Muscle of back (tissue), 11 donors: ENCODE measurements around the gene ARMC9. TPM values are rescaled to one million over a fixed set of nuclear protein-coding genes. Genes with fewer than 3 reads are reported as not detected.
A peak's percentile ranks its signal among the peaks of the same experiment; 100 is the strongest.

Experiments used
- DNase-seq, 3 donors: peaks; one replicate each; pipeline versions ENCODE4 v3.0.0 to v3.0.0-alpha.2; 2013
- polyA plus RNA-seq, 10 donors: library from polyadenylated mRNA; unstranded; fragments of 120-200 nt; gene quantifications; one replicate each; pipeline ENCODE4 v1.2.1, GENCODE V29; 2013; ENCODE audit not compliant: insufficient read length in 10 of 10

ARMC9 gene
- polyA plus RNA-seq, 10 donors: 4.0 to 6.7 (median 5.1) TPM

GRCh38 chr2:231308631-231309428 lies 110.4 kb downstream of the ARMC9 start:
- no peak for DNase-seq

DNA sequence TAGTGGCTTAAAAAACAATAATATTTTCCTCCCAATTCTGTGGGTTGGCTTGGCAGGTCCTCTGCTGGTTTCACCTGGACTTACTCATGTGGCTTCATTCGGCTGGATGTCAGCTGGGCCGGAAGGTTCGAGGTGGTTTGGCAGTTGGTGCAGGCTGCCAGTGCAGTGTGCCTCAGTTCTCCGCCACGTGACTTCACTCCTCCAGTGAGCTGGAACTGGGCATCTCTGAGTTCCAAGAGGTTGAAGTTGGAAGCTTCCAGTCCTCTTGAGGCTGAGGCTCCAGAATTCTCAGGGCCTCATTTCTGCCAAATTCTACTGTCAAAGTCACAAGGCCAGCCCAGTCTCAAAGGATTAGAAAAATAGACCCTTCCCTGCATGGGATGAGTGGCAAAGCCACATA lies 113.6 kb downstream of the ARMC9 start:
- DNase-seq: no peak

DNA sequence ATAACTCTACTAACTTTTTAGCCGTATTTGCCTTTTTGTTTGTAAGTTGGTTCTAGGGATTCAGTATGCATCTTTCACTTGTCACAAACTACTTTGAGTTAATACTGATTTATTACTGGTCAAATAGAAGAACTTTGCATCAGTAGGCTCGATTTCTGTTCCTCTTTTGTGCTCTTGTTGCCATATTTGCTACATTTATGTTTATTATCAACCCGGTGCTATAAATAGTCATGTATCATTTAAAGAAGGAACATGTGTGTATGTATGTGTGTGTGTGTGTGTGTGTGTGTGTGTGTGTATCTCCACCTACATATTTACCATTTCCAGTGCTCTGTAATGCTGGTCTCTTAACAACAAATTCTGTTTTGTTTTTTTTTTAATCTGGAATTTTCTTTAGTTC lies 117.5 kb downstream of the ARMC9 start:
- DNase-seq: no peak

- DNase-seq: no peak
Observed at GRCh38 chr2:231317579-231317978, 119.1 kb downstream of the ARMC9 start.

GRCh38 chr2:231318436-231318835 lies 120.0 kb downstream of the ARMC9 start:
- DNase-seq: no peak

GRCh38 chr2:231318954-231319353 lies 120.5 kb downstream of the ARMC9 start:
- no peak for DNase-seq

DNA sequence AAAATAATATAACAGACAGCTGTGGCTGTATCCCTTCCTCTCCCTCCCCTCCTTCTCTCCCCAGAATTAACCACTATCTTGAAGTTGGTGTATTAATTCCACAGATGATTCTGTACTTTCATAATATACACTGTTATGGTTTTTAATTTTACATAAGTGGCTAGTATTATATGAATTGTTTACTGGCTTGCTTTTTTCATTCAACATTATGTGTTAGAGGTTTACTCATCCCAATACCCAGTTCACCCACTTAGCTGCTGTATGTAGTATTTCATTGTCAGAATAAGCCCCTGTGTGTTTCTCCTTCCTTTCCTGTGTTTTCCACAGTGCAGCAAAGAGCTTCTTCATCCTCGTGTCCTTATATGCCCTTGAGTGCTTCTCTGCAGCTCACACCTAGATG lies 121.4 kb downstream of the ARMC9 start:
- no peak for DNase-seq

DNA sequence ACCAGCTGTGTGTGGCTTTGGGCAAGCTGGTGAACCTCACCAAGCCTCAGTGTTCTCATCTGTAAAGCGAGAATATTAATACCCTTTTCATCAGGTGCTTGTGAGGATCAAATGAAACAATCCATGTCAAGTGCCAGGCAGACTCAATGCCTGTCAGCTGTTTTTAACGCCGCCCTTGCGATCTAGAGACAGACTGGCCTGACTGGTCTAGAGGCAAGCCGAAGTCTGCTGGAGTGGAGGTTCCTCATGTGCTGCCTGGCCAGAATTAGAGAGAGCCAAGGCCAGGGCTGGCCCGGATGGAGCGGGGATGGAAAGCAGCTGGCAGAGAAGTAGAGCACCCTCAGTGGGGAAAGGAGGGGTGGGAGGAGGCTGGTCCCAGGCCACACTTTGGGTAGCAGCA lies 122.6 kb downstream of the ARMC9 start:
- DNase-seq: peak in 1 of 3 donors; percentile 25

DNA sequence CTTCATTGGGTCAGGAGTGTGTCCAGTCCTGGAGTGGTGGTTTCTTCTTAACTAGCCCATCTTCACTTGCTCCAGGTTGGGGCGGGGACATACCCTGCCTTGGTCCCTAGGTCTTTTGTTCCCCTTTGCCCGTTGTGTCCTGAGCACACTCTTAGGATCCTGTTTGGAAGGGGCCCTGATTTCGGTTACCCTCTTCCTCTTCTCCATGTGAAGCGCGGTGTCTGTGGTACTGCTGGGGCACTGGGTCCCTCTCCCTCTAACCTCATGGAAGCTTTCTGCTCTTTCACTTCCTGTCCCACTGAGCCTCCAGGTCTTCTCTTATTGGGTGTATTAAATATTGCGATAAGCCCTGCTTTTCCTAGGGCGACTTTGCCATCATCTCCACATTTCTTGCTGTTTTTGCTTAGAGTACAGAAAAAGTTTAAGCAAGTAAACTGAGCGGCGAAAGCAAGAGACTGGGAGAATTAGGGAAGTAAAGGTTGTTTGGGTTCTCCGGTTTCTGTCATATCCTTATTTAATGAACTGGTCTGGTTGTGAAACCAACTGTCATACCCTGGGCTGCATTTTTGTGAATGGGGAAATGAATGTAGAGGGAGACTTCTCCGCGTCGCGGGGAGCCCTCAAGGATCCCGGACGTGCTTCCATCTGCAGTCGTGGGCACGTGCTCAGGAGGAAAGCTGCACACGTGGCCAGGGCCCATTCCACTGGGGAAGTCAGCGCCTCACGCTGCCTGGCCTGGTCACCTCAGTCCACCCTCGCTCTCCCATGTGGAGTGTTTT lies 123.3 kb downstream of the ARMC9 start:
- DNase-seq: peak; percentile 12 to 52 (median 38)

DNA sequence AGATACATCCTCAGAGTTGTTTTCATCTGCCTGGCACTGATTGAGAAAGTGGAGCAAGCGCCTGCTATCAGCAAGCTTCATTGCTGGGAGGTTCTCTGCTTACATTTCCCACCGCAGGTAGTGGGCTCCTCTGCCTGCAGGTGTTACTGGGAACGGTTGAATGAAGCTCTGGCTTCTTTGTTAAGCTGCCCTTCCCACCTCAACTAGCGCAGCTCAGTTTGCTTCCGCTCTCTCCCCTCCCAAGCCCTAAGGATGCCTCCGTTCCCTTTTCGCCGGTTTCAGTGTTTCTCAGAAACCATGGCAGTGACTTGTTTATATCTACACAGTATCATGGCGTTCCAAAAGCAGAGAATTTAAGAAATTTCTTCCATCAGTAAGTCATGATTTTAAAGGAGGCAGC lies 124.9 kb downstream of the ARMC9 start:
- DNase-seq: peak in 1 of 3 donors; percentile 22

DNA sequence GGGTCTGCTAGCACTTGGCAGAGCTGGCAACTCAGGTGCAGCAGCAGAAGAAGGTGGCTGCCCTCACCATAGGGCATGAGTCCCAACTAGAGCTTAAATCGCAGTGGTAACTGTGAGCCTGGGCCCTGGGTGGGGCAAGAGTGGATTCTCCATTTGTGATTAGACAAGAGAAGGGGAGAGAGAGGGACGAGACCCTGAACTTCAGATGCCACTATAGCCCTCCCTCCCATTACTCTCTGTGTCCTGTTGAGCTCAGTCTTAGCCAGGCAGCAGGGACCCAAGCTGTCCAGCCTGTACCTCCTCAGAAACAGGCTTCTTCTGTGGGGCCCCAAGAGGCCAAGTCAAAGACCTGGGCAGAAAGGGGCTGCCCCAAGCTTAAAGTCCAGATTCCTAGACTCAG lies 127.4 kb downstream of the ARMC9 start:
- DNase-seq: no peak

DNA sequence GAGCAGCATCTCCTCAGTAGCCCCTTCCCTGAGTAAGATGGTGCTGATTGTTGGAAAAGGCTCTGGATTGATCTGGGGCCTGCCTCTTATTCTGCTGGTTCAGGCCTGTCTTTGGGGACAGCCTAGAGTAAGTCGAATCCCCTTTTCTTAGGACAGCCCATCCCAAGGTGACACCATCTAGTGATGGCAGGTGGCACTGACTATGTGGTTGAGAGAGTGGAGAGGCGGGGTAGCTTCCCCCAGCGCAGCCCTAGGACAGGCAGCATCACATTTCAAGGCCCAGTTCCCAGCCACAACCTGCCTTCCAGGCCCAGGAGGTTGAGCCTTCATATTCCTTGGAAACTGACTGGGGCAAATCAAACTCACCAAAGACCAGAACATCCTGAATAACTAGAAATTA lies 128.0 kb downstream of the ARMC9 start:
- no peak for DNase-seq

DNA sequence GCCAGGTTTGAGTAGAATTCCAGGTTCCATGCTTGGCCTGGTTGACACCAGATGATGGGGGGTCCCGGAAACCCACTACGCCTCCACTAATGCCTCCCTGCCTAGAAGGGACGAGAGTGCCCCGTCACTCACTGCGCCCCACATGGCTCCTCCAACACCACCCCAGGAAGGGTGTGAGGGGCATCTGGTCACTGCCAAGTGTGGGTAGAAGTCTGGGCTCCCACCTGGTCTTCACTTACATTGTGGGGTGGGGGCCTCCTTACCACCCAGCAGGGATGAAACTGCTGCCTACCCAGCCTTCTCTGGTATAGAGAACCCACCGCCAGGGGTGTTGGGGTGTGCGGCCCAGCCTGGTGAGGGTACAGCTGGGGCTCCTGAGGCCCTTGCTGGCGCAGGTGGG lies 131.9 kb downstream of the ARMC9 start:
- DNase-seq: no peak

- no peak for DNase-seq
Observed at GRCh38 chr2:231331533-231331932, 133.1 kb downstream of the ARMC9 start.

GRCh38 chr2:231332388-231332787 lies 134.0 kb downstream of the ARMC9 start:
- no peak for DNase-seq

DNA sequence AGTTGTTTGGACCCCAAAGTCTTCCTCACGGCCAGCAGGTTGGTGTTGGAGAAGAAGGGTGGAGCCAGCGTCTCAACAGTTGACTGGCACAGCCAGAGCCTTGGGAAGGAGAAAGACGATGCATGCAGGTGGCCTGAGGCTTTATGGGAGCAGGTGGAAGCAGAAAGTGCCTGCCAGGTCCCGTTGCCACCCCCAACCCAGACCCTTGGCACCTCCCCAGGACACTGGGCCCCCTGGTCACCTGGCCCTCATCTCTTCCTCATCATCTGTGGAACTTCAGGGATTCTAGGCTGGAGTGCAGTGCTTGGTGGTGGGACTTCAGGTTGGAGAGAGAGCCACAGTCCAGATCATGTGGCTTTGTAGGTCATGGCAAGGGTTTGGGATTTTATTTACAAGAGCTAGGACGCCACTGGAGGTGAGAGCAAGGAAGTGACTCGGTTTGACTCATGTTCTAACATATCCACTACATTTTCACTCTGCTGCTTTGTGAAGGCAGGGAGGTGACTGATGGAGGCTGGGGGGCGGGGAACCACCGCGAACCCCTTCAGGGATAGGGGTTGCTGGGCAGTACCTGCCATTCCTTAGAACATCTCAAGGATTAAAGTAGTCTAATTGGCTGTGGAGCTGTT lies 134.6 kb downstream of the ARMC9 start:
- DNase-seq: no peak

DNA sequence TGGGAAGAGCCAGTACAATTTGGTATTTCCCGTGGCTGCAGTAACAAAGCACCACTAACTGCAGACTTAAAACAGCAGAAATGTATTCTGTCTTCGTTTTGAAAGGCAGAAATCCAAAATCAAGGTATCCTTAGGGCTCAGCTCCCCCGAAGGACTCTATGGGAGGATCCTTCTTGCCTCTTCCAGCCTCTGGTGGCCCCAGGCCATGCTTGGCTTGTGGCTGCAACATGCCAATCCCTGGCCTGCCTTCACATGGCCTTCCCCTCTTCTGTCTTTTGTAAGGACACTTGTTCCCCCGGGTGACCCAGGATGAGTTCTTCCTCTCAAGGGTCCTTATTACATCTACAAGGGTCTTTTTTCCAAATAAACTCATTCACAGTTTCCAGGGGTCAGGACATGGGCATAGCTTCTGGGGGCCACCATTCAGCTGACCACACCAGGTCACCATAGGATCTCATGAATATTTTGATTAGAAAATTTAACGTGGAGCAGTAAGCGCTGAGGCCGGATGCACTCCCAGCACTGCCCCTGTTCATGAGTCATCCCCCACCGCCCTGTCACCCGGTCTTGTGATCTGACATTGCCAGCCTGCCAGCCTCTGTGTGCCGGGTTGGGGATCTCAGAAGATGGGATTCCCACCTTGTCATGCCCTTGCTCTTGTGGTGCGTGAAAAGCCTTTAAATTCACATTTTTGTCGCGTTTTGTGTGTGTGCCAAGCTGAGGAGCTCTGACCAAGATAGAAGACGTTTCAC lies 135.9 kb downstream of the ARMC9 start:
- no peak for DNase-seq

DNA sequence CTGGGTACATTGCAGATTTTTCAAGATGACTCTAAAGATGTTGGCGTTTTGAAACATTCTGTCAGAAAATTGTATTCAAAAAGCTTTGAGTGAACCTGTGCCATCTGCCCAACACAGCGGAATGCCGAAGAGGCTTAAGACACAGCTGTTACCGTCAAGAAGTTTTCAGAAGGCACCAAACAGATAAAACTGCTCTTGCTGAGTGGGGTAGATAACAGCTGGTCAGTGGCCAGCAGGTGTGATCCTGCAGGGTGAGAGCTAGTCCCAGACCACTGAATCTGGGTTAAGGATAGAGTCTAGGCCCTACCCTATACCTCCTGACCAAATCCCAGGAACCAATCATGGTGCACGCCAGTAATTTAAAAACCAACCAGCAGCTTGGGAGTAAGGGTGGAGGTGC lies 136.6 kb downstream of the ARMC9 start:
- no peak for DNase-seq

DNA sequence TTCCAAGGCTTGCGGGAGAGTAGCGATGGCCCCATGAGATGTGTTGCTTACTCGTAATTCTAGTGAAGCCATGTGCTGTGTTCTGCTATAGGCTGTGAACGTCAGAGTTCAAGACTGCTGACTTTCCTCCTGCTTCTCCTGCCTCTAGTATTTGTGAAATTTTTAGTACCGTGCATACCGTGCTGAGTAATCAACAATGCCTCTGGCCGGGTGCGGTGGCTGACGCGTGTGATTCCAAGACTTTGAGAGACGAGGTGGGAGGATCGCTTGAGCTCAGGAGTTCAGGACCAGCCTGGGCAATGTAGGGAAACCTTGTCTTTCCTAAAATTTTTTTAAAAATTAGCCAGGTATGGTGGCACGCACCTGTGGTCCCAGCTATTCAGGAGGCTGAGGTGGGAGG lies 137.2 kb downstream of the ARMC9 start:
- DNase-seq: no peak

DNA sequence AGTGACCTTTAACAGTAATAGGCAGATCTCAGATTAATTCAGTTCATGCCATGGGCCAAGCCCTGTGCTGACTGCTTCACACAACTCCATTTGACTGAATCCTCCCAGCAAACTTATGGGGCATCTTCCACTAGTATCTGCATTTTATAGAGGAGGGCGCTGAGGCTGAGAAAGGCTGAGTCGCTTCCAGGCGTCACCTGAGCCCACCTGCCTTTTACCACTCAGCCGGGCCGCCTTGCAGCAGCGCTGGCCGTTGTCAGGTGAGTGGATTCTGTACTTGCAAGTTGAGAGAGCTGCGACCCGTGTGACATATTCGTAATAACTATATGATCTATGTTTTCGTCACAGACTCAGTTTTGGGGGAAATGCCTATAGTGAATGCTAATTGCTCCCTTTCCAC lies 137.8 kb downstream of the ARMC9 start:
- DNase-seq: no peak

- DNase-seq: no peak
Observed at GRCh38 chr2:231336700-231337099, 138.3 kb downstream of the ARMC9 start.
